K562 (cell line): ENCODE results near the gene TM2D3. TPM values are rescaled to one million over a fixed set of nuclear protein-coding genes. Genes with fewer than 3 reads are reported as not detected.
A peak's percentile ranks its signal among the peaks of the same experiment; 100 is the strongest.

Experiments
- ATAC-seq: fragments of 200-7000 bp; cut with Tn5 transposase; 3 replicates; pipeline ENCODE4 v1.9.1; 2020; ENCODE audit warnings: moderate library complexity
- BruUV-seq: library from RNA; stranded (reverse); fragments of 400-500 nt; replicated peaks from 2 replicates; lab custom pipeline; 2021; lab: Mats Ljungman, UMichigan
- CTCF ChIA-PET: fragments of 300-600 bp; formaldehyde crosslinking; extraction: SDS; loops from one replicate; lab custom pipeline; 2021; ENCODE audit warnings: low intra/inter-chr PET ratio; lab: Yijun Ruan, JAX
- POLR2A ChIA-PET: fragments of 300-600, 350-650 bp; sonication (Branson Sonifier 250); formaldehyde crosslinking; extraction: SDS; loops from one replicate; lab custom pipeline; 2021; ENCODE audit warnings: antibody characterized with exemption, inconsistent platforms; lab: Yijun Ruan, JAX
- DNase-seq, 4 experiments: peaks; one replicate each; pipeline versions ENCODE4 v3.0.0 to v3.0.0-alpha.2; 2011 to 2018; ENCODE audit warnings: low spot score in 3 of 4, mixed read lengths in 3 of 4; ENCODE audit errors: extremely low read depth in 1 of 4
- FAIRE-seq: peaks from 2 replicates; lab custom pipeline; 2011; peaks lifted over from hg19 to GRCh38; lab: Jason Lieb, UNC
- H2AFZ ChIP-seq: 2 replicates; pipeline ENCODE4 v1.6.0; 2011; ENCODE audit warnings: low read depth, low read length, control low read depth, inconsistent platforms
- H3K27ac ChIP-seq: fragments of 200-600 bp; 3 replicates; pipeline ENCODE4 v1.8.0; 2011; ENCODE audit warnings: low read depth, mild to moderate bottlenecking, control low read depth, inconsistent platforms, low read length, moderate library complexity, mixed read lengths; ENCODE audit errors: extremely low read depth
- H3K27me3 ChIP-seq, 2 experiments: fragments of 300-600 bp in 1 of 2; 2 replicates in 1 of 2; 3 replicates in 1 of 2; pipeline versions ENCODE4 v1.6.0 to v1.8.0; 2011; ENCODE audit warnings: inconsistent platforms in 2 of 2, low read length in 2 of 2, mild to moderate bottlenecking in 1 of 2, mixed read lengths in 1 of 2, moderate library complexity in 1 of 2; ENCODE audit not compliant: control insufficient read depth in 2 of 2, insufficient read depth in 2 of 2
- H3K36me3 ChIP-seq: fragments of 300-600 bp; 3 replicates; pipeline ENCODE4 v1.8.0; 2011; ENCODE audit warnings: mild to moderate bottlenecking, low read length, inconsistent platforms; ENCODE audit not compliant: control insufficient read depth, insufficient read depth
- H3K4me1 ChIP-seq, 2 experiments: fragments of 200-600 bp in 1 of 2; replicated peaks in 1 of 2; 2 replicates in 1 of 2; 3 replicates in 1 of 2; pipeline versions ENCODE4 v1.5.1 to v1.8.0; 2011; ENCODE audit warnings: inconsistent platforms in 2 of 2, low read length in 2 of 2, mild to moderate bottlenecking in 1 of 2, mixed read lengths in 1 of 2, moderate library complexity in 1 of 2; ENCODE audit not compliant: control insufficient read depth in 2 of 2, insufficient read depth in 2 of 2
- H3K4me2 ChIP-seq: 2 replicates; pipeline ENCODE4 v1.6.1; 2011; ENCODE audit warnings: low read length, control low read depth, inconsistent platforms, mixed read lengths; ENCODE audit not compliant: insufficient read depth
- H3K4me3 ChIP-seq: fragments of 200-600 bp; sonication (generic), shearing (Covaris generic); 2 replicates; pipeline ENCODE4 v1.5.1; 2016; ENCODE audit warnings: control low read depth, inconsistent platforms
- H3K79me2 ChIP-seq: fragments of 200-600 bp; 3 replicates; pipeline ENCODE4 v1.8.0; 2011; ENCODE audit warnings: low read length, inconsistent platforms; ENCODE audit not compliant: control insufficient read depth, insufficient read depth
- H3K9ac ChIP-seq, 2 experiments: 2 replicates each; pipeline versions ENCODE4 v1.6.0 to v1.6.1; 2011; ENCODE audit warnings: low read depth in 2 of 2, low read length in 2 of 2, control low read depth in 1 of 2, inconsistent platforms in 1 of 2, mild to moderate bottlenecking in 1 of 2, mixed read lengths in 1 of 2; ENCODE audit not compliant: insufficient read depth in 1 of 2
- H3K9me1 ChIP-seq: one replicate; pipeline ENCODE4 v1.6.0; 2011; ENCODE audit warnings: inconsistent platforms, mild to moderate bottlenecking, low read length, moderate library complexity; ENCODE audit not compliant: control insufficient read depth, insufficient read depth
- H3K9me3 ChIP-seq: replicated peaks from 2 replicates; pipeline ENCODE4 v1.5.1; 2011; ENCODE audit warnings: low read depth, low read length, inconsistent platforms; ENCODE audit not compliant: control insufficient read depth, insufficient read depth
- H4K20me1 ChIP-seq: replicated peaks from 2 replicates; pipeline ENCODE4 v1.6.1; 2011; ENCODE audit warnings: low read length, inconsistent platforms, mixed read lengths; ENCODE audit not compliant: control insufficient read depth, insufficient read depth
- CSDE1 ChIP-seq, 2 experiments: fragments of 450-650 bp; IDR thresholded peaks; 2 replicates each; pipeline ENCODE4 v1.6.1; 2016; ENCODE audit warnings: mild to moderate bottlenecking in 1 of 2
- FOXA1 ChIP-seq: fragments of 450-650 bp; IDR thresholded peaks from 2 replicates; pipeline ENCODE4 v1.6.1; 2016; ENCODE audit warnings: mild to moderate bottlenecking, borderline replicate concordance
- ILF3 ChIP-seq: fragments of 450-650 bp; IDR thresholded peaks from 2 replicates; pipeline ENCODE4 v1.6.1; 2018; ENCODE audit warnings: antibody characterized with exemption, mild to moderate bottlenecking, moderate library complexity, borderline replicate concordance
- JUNB ChIP-seq: fragments of 450-650 bp; formaldehyde crosslinking; conservative IDR thresholded peaks from 2 replicates; pipeline ENCODE4 v1.4.0; 2020; ENCODE audit warnings: mild to moderate bottlenecking
- PHF8 ChIP-seq: fragments of 200-600 bp; sonication (generic); IDR thresholded peaks from 2 replicates; pipeline ENCODE4 v1.6.1; 2012; ENCODE audit warnings: mixed run types, mild to moderate bottlenecking, inconsistent platforms, low read length, moderate library complexity, borderline replicate concordance
- RAD21 ChIP-seq, 2 experiments: fragments of 250-450 bp in 1 of 2; fragments of 450-650 bp in 1 of 2; sonication (Bioruptor Pico) in 1 of 2; formaldehyde crosslinking in 1 of 2; IDR thresholded peaks in 1 of 2; conservative IDR thresholded peaks in 1 of 2; 2 replicates each; pipeline versions ENCODE4 v1.4.0 to v1.8.0; 2020 to 2022; ENCODE audit warnings: mild to moderate bottlenecking in 2 of 2, moderate library complexity in 1 of 2
- SMAD1 ChIP-seq: fragments of 150-350 bp; IDR thresholded peaks from 2 replicates; pipeline ENCODE4 v1.6.1; 2014; ENCODE audit warnings: low read length, low read depth; ENCODE audit not compliant: partially characterized antibody
- ZNF551 ChIP-seq: fragments of 250-450 bp; sonication (Bioruptor Pico); IDR thresholded peaks from 2 replicates; pipeline ENCODE4 v1.5.0; 2021; ENCODE audit warnings: mild to moderate bottlenecking, moderate library complexity
- ZNF57 ChIP-seq: fragments of 450-650 bp; formaldehyde crosslinking; IDR thresholded peaks from 2 replicates; pipeline ENCODE4 v1.4.0; 2020; ENCODE audit warnings: mild to moderate bottlenecking, moderate library complexity
- ZNF77 ChIP-seq: fragments of 250-450 bp; sonication (Bioruptor Pico); IDR thresholded peaks from 2 replicates; pipeline ENCODE4 v1.5.0; 2020
- WGBS: fragments of 100-300 bp; shearing (Covaris generic); methylation state at CpG from one replicate; pipeline ENCODE4 v1.1.6; 2016; ENCODE audit warnings: low coverage, mixed read lengths; ENCODE audit not compliant: insufficient coverage; ENCODE audit errors: missing lambda C conversion rate; 5-methylcytosine and 5-hydroxymethylcytosine counted together
- in situ Hi-C: fragments of 300-500 bp; cut with MboI; formaldehyde crosslinking; loops from 4 replicates; pipeline ENCODE4 v1.15.0; 2018; ENCODE audit warnings: inconsistent platforms, mixed read lengths
- intact Hi-C: fragments of 100-400 bp; cut with micrococcal nuclease; formaldehyde crosslinking; loops from 2 replicates; pipeline ENCODE4 v1.14.2; 2022
- polyA plus RNA-seq, 8 experiments: library from polyadenylated mRNA; depleted of rRNA in 4 of 8; stranded (reverse) in 5 of 8; unstranded in 3 of 8; fragments of >200 nt; fragmentation: Nextera tagmentation in 2 of 8; fragmentation: Illumina TruSeq in 1 of 8; extraction: Ambion mirVana in 2 of 8; extraction: Trizol in 1 of 8; gene quantifications; 2 replicates each; pipeline versions ENCODE4 v1.2.1 to v1.2.3, GENCODE V29; 2011 to 2014; ENCODE audit warnings: inconsistent platforms in 1 of 8, missing spikeins in 1 of 8
- total RNA-seq, 7 experiments: library from RNA; depleted of rRNA in 6 of 7; stranded (reverse); fragments of >200 nt in 6 of 7; fragmentation: Illumina TruSeq in 2 of 7; extraction: Trizol in 2 of 7; gene quantifications; 2 replicates each; pipeline versions ENCODE4 v1.2.1 to v1.2.3, GENCODE V29; 2011 to 2021; ENCODE audit warnings: low replicate concordance in 1 of 7
- TF ChIP-seq, protein P1 (sequence below): fragments of 450-650 bp; formaldehyde crosslinking; IDR thresholded peaks from 2 replicates; pipeline ENCODE4 v1.4.0; 2020; ENCODE audit warnings: mild to moderate bottlenecking, moderate library complexity
- TF ChIP-seq, protein P2 (sequence below), 3 experiments: IDR thresholded peaks in 2 of 3; conservative IDR thresholded peaks in 1 of 3; 2 replicates each; pipeline ENCODE4 v1.5.1; 2011 to 2012; ENCODE audit warnings: low read length in 3 of 3, mild to moderate bottlenecking in 3 of 3, control low read depth in 2 of 3, improper control_type of control experiment in 1 of 3, inconsistent platforms in 1 of 3, low read depth in 1 of 3, mixed read lengths in 1 of 3, moderate library complexity in 1 of 3; ENCODE audit not compliant: insufficient read depth in 2 of 3
- TF ChIP-seq, protein P3 (sequence below): sonication (generic); formaldehyde crosslinking; IDR thresholded peaks from 2 replicates; pipeline ENCODE4 v1.8.0; 2022; ENCODE audit warnings: missing genetic modification reagents, mild to moderate bottlenecking, moderate library complexity, borderline replicate concordance

Gene TM2D3
- total and polyA plus RNA-seq, 9 of the 15 experiments (the other 6 are each of a cell fraction or from before 2014, with no cell fraction given) = 16.5 to 67.9 (median 31.3) TPM

DNA sequence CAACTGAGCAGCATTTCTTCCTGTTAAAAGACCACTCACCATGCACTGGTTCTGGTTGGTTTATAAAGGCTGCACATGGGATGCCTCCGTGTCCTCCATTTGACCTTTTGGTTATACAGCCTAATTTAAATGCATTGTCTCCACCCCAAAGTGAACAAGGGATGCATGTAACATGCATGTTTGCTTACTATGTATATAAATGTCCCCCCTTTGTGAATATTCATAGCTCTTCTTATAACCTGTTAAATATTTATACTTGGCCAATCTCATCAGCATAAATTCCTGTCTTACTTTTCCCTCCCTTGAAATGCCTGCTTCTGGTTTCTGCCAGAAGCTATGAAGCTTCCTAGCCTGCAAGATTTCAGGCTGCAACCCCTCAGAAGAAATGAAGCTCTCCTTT lies 44.6 kb upstream of the TM2D3 start (continued):
- TF ChIP-seq, protein P1, sequence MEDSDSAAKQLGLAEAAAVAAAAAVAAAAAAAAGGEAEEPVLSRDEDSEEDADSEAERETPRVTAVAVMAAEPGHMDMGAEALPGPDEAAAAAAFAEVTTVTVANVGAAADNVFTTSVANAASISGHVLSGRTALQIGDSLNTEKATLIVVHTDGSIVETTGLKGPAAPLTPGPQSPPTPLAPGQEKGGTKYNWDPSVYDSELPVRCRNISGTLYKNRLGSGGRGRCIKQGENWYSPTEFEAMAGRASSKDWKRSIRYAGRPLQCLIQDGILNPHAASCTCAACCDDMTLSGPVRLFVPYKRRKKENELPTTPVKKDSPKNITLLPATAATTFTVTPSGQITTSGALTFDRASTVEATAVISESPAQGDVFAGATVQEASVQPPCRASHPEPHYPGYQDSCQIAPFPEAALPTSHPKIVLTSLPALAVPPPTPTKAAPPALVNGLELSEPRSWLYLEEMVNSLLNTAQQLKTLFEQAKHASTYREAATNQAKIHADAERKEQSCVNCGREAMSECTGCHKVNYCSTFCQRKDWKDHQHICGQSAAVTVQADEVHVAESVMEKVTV = no peak
- no peak for TF ChIP-seq ZNF77 (CRISPR knock-in tag)
- TF ChIP-seq SMAD1 = no peak
- no peak for TF ChIP-seq PHF8
- TF ChIP-seq ZNF57 = no peak
- no peak for TF ChIP-seq CSDE1 (IDR thresholded peaks at IDR 0.05)

DNA sequence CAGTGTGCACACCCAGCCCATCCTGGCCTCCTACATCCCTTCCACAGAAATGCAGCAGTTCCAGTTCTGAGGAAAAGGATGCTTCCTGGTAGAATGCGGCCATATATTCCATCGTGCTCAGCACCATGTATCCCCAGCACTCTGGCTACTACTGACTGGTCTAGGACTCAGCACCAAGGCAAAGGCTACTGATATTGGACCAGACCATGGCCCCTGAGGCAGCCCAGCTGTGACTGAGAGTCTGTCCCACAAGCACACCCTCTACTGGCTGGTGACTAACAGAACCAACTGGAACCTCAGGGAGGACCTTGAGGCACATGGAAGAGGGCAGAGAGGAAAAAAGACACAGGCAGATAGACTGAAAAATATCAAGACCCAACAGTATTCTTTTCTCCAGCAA lies 42.1 kb upstream of the TM2D3 start:
- in situ Hi-C loops = no loop called here

More for the DNA sequence above, 42.1 kb upstream of the TM2D3 start:
- no peak overlapping the region for H3K4me2 ChIP-seq
- no peaks in the 10 kb centered on the region for H3K27me3 ChIP-seq
- POLR2A ChIA-PET = interaction anchor here (0.6 kb wide), 1 partner anchor 133 kb away, joined by 3 read pairs; no protein-coding TSS in a partner anchor
- TF ChIP-seq, protein P2, sequence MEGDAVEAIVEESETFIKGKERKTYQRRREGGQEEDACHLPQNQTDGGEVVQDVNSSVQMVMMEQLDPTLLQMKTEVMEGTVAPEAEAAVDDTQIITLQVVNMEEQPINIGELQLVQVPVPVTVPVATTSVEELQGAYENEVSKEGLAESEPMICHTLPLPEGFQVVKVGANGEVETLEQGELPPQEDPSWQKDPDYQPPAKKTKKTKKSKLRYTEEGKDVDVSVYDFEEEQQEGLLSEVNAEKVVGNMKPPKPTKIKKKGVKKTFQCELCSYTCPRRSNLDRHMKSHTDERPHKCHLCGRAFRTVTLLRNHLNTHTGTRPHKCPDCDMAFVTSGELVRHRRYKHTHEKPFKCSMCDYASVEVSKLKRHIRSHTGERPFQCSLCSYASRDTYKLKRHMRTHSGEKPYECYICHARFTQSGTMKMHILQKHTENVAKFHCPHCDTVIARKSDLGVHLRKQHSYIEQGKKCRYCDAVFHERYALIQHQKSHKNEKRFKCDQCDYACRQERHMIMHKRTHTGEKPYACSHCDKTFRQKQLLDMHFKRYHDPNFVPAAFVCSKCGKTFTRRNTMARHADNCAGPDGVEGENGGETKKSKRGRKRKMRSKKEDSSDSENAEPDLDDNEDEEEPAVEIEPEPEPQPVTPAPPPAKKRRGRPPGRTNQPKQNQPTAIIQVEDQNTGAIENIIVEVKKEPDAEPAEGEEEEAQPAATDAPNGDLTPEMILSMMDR (IDR thresholded peaks at IDR 0.05 in 2 of 3, conservative IDR thresholded peaks at IDR 0.05 in 1 of 3; ENCODE audit: insufficient read depth in 2 of 3, low read depth in 1 of 3, low read length in 3 of 3) = peak; percentile 25 to 39 (median 28); a peak in 1 of 6 replicates
- TF ChIP-seq FOXA1 (no peak), ZNF551 (CRISPR knock-in tag) (no peak), RAD21 (CRISPR knock-in tag; conservative IDR thresholded peaks at IDR 0.05 in 1 of 2, IDR thresholded peaks at IDR 0.05 in 1 of 2) (peak in 1 of 2 experiments; percentile 24; a peak in 2 of 4 replicates), ILF3 (no peak), JUNB (CRISPR knock-in tag) (no peak)
- TF ChIP-seq, protein P3, sequence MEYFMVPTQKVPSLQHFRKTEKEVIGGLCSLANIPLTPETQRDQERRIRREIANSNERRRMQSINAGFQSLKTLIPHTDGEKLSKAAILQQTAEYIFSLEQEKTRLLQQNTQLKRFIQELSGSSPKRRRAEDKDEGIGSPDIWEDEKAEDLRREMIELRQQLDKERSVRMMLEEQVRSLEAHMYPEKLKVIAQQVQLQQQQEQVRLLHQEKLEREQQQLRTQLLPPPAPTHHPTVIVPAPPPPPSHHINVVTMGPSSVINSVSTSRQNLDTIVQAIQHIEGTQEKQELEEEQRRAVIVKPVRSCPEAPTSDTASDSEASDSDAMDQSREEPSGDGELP (CRISPR knock-in tag) = peak; percentile 12; the same call in 1 of the 2 replicates
- WGBS = 89% methylated on average over 2 of the region's 2 CpGs
- BruUV-seq = no TSS peak
- peak in 2 of 4 experiments; percentile 24 for DNase-seq
- H4K20me1 ChIP-seq = no peaks in the 10 kb centered on the region
- peak; percentile 83 for ATAC-seq
- no peak for FAIRE-seq
- CTCF ChIA-PET = no interaction called here
- H3K36me3 ChIP-seq = peaks cover 42% of the 10 kb centered on the region
- no peaks in the 10 kb centered on the region for H3K9me1 ChIP-seq
- no peaks in the 10 kb centered on the region for H3K79me2 ChIP-seq
- no peak overlapping the region for H3K9ac ChIP-seq
- no peak overlapping the region for H3K27ac ChIP-seq
- H3K4me1 ChIP-seq = peaks cover 0 to 5% of the 10 kb centered on the region in 2 experiments; a peak in 1 of 5 replicates
- no peak overlapping the region for H3K4me3 ChIP-seq
- H3K9me3 ChIP-seq = no peaks in the 10 kb centered on the region
- H2AFZ ChIP-seq = no peak overlapping the region
- intact Hi-C loops = no loop called here
